GM19452 (cell line): ENCODE data around the gene NRG3.

Source experiments
- ATAC-seq: cut with Tn5 transposase; IDR thresholded peaks from one replicate; pipeline ENCODE4 v1.9.1; 2021; ENCODE audit not compliant: unreplicated experiment

The NRG3 gene

GRCh38 chr10:82208726-82209125 lies 333.7 kb downstream of the NRG3 start:
- ATAC-seq, result no peak

- ATAC-seq, result no peak
These were observed 335.3 kb downstream of the NRG3 start for GRCh38 chr10:82210331-82210730.

- no peak for ATAC-seq
These were observed 336.4 kb downstream of the NRG3 start for GRCh38 chr10:82211346-82211745.

- no peak for ATAC-seq
These were observed 337.8 kb downstream of the NRG3 start for GRCh38 chr10:82212753-82213152.

GRCh38 chr10:82213784-82214183 lies 338.8 kb downstream of the NRG3 start:
- no peak for ATAC-seq

GRCh38 chr10:82221056-82221455 lies 346.1 kb downstream of the NRG3 start:
- no peak for ATAC-seq

GRCh38 chr10:82221601-82222149 lies 346.7 kb downstream of the NRG3 start:
- ATAC-seq, result no peak

GRCh38 chr10:82228701-82229100 lies 353.7 kb downstream of the NRG3 start:
- no peak for ATAC-seq

- ATAC-seq, result no peak
These were observed 359.2 kb downstream of the NRG3 start for GRCh38 chr10:82234173-82234572.

- ATAC-seq, result no peak
These were observed 361.2 kb downstream of the NRG3 start for GRCh38 chr10:82236084-82236731.

- no peak for ATAC-seq
These were observed 363.3 kb downstream of the NRG3 start for GRCh38 chr10:82238291-82238690.

- ATAC-seq, result no peak
These were observed 365.4 kb downstream of the NRG3 start for GRCh38 chr10:82240408-82240807.

GRCh38 chr10:82242778-82243177 lies 367.8 kb downstream of the NRG3 start:
- no peak for ATAC-seq

GRCh38 chr10:82245157-82245556 lies 370.2 kb downstream of the NRG3 start:
- no peak for ATAC-seq

GRCh38 chr10:82245906-82246560 lies 371.0 kb downstream of the NRG3 start:
- ATAC-seq, result no peak

- no peak for ATAC-seq
These were observed 374.1 kb downstream of the NRG3 start for GRCh38 chr10:82249141-82249540.

- ATAC-seq, result no peak
These were observed 376.4 kb downstream of the NRG3 start for GRCh38 chr10:82251222-82251906.

GRCh38 chr10:82252081-82252480 lies 377.1 kb downstream of the NRG3 start:
- ATAC-seq, result no peak

- ATAC-seq, result no peak
These were observed 379.2 kb downstream of the NRG3 start for GRCh38 chr10:82254237-82254636.

- no peak for ATAC-seq
These were observed 381.3 kb downstream of the NRG3 start for GRCh38 chr10:82256275-82256674.

GRCh38 chr10:82266438-82266837 lies 391.4 kb downstream of the NRG3 start:
- ATAC-seq, result no peak

GRCh38 chr10:82267014-82267413 lies 392.0 kb downstream of the NRG3 start:
- ATAC-seq, result no peak
